HG02938 (cell line): Measurements from ENCODE around the gene FPGS.
A peak's percentile ranks its signal among the peaks of the same experiment; 100 is the strongest.

Source experiments
- ATAC-seq: cut with Tn5 transposase; IDR thresholded peaks from one replicate; pipeline ENCODE4 v1.9.1; 2021; ENCODE audit warnings: mild to moderate bottlenecking, moderate library complexity; ENCODE audit not compliant: unreplicated experiment

FPGS gene

DNA sequence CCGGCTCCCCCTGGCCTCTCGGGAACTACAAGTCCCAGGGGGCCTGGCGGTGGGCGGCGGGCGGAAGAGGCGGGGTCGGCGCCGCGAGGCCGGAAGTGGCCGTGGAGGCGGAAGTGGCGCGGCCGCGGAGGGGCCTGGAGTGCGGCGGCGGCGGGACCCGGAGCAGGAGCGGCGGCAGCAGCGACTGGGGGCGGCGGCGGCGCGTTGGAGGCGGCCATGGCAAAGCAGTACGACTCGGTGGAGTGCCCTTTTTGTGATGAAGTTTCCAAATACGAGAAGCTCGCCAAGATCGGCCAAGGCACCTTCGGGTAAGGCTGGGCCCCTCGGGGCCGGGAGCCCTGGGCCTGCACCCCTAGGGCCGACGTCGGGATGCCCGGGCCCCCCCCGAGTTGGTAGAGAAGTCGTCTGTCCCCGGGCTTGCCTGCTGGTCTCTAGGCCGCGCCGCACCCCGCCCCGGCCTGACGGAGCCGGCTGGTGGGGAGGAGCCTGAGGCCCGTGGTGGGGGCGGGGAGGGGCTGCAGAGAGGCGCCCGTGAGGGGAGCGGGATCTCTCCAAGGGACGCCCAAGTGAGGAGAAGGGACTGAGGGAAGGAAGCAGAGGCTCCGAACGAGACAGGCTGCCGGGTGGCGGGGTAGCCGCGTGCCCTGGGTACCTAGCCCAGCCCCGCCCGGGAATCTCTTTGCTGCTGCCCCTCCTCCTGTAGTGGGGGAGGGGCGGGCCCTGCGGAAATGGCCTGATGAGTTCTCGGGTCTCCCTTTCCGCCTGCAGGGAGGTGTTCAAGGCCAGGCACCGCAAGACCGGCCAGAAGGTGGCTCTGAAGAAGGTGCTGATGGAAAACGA is 16.5 kb upstream of the FPGS start, which contains the start of gene CDK9:
TSS of gene CDK9 (plus strand) at position 102 of the 840 bp plus-strand sequence. CDS start at position 217, 115 bp downstream.
- peak; percentile 55 for ATAC-seq

DNA sequence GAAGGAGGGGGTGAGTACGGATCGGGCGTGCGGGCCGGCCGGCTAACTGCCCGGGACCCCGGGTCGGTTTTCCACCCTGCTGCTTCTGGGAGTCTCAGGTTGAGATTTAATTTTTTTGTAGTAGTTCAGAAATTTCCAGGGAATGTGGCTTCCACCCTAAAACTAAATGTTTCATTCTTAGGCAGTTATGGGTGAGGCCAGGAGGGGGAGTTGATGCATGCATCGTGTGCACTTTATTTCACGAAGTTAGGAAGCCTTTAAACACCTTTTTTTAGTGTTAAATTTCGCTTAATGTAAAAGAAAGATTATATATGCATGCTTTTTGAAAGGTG is 15.9 kb upstream of the FPGS start:
- no peak for ATAC-seq

GRCh38 chr9:127788337-127789011 is 14.2 kb upstream of the FPGS start:
- ATAC-seq, result no peak

DNA sequence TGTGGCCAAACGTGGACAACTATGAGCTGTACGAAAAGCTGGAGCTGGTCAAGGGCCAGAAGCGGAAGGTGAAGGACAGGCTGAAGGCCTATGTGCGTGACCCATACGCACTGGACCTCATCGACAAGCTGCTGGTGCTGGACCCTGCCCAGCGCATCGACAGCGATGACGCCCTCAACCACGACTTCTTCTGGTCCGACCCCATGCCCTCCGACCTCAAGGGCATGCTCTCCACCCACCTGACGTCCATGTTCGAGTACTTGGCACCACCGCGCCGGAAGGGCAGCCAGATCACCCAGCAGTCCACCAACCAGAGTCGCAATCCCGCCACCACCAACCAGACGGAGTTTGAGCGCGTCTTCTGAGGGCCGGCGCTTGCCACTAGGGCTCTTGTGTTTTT is 13.5 kb upstream of the FPGS start:
- ATAC-seq, result no peak

- ATAC-seq, result no peak
Observed at GRCh38 chr9:127790094-127790855, 12.4 kb upstream of the FPGS start.

- no peak for ATAC-seq
Observed at GRCh38 chr9:127791085-127791484, 11.6 kb upstream of the FPGS start.

DNA sequence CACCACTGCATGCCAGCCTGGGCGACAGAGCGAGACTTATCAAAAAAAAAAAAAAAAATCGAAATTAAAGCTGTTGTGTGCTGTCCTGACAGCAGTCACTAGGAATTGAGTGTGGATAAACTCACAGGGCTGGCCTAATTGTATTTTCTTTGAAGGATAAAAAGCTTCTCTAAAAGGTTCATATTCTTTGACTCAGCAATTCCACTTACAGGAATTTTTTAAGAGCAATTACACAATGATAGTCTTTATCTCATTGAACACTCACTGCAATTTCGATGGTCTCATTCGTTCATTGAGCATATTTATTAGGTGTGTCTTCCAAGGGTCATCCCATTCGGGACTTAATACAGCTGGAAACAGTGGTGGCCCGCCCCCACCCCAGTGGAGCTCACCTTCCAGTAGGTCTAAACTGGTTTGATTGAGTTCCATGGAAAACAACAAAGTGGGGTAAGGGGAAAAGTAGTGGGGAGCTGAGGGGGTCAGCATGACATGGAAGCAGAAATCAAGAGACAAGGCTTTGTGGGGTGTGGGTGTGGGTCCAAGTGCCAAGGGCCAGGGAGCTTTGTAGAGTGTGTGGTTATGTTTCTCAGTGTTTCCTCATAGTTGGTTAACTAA is 10.2 kb upstream of the FPGS start:
- no peak for ATAC-seq

GRCh38 chr9:127793093-127793708 is 9.5 kb upstream of the FPGS start:
- no peak for ATAC-seq

GRCh38 chr9:127794001-127794791 is 8.5 kb upstream of the FPGS start:
- no peak for ATAC-seq

GRCh38 chr9:127796225-127796813 is 6.4 kb upstream of the FPGS start:
- ATAC-seq, result no peak

GRCh38 chr9:127796852-127797370 is 5.8 kb upstream of the FPGS start:
- no peak for ATAC-seq

- no peak for ATAC-seq
Observed at GRCh38 chr9:127801955-127802575, 617 bp upstream of the FPGS start.

DNA sequence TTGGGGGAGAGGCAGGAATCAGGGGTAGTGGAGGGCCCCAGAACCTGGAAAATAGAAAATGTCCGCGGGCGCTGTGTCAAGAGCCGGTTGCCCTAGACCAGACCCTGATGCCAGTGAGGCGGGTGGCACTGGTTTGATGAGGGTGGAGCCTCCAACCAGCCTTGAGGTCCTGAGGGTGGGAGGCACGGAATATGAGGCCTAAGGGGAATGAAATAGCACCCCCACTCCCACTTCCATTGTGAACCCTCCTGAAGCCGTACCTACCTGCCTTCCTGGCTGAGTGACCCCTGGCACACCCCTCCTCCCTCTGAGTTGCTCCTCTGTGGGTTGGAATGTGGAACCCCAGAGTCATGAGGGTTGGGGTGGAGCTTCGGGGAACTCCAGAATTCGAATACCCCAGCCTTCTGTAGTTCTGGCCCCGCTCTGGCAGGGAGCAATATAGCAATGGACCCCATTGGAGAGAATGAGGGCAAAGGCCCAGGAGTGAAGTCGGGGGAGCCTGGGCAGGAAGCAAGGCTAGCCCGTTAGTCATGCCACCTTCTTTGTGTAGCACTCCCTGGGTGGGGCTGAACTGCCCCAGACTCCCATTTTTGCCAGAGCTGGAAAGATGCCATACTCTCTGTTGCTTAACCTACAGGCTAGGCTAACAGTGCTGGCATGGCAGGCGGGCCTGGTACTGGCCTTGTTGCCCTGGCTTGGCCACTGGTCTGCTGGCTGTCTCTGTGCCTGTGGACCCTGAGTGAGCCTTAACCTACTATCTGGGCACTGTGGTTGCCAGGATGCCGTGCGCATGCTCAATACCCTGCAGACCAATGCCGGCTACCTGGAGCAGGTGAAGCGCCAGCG is 1.0 kb downstream of the FPGS start:
- no peak for ATAC-seq

- no peak for ATAC-seq
Observed at GRCh38 chr9:127805620-127806019, 2.9 kb downstream of the FPGS start.

DNA sequence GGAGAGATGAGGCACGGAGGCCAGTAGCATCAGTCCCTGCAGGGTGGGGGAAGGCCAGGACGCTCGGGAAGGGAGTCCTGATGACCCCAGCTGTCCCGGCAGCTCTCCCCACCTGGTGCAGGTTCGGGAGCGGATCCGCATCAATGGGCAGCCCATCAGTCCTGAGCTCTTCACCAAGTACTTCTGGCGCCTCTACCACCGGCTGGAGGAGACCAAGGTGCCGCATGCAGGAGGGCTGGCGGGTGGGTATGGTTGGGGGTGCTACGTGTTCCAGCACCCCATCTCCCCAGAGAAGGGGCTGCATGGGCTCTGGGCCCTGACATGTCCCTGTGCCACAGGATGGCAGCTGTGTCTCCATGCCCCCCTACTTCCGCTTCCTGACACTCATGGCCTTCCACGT is 4.2 kb downstream of the FPGS start:
- ATAC-seq, result no peak

DNA sequence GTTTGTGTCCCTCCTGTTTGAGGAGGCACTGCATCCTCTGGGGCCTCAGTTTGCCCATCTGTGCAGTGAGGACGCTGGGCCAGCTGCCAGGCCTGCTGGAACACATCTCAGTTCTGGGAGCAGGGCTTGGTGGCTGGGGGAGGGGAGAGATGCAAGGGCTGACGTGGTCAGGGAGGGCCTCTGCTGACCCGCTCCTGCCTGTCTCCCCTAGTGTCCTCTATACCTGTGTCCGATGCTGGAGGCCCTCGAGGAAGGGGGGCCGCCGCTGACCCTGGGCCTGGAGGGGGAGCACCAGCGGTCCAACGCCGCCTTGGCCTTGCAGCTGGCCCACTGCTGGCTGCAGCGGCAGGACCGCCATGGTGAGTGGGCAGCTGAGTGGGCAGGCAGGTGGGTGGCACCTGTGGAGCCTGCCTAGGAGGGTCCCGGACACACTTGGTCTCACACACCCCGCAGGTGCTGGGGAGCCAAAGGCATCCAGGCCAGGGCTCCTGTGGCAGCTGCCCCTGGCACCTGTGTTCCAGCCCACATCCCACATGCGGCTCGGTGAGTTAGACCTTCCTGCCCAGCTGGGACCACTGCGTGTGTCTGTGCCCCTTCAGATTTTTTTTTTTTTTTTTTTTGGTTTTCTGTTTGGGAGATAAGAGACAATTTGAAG is 5.8 kb downstream of the FPGS start:
- no peak for ATAC-seq

GRCh38 chr9:127809002-127809539 is 6.4 kb downstream of the FPGS start:
- ATAC-seq, result no peak
